Activated T-cell treated with anti-CD3 and anti-CD28 coated beads, Interleukin-2, amount 50 U/mL, for 72 hours (primary cell): ENCODE measurements around the gene KCNIP4. TPM values are rescaled to one million over a fixed set of nuclear protein-coding genes. Genes with fewer than 3 reads are reported as not detected.
"Not testable (repeated sequence)": the region's sequence is repeated elsewhere in the genome, so short reads cannot be mapped to it uniquely, and the experiment has no call there.

Experiments used
- ATAC-seq, 2 donors: fragments of 150-1000 bp; cut with Tn5 transposase; replicated peaks in 1 of 2; 2 replicates each; pipeline ENCODE4 v1.10.0; 2021; ENCODE audit warnings: moderate library complexity in 2 of 2, mild to moderate bottlenecking in 1 of 2
- DNase-seq, 2 donors: peaks; one replicate each; pipeline ENCODE4 v3.0.0; 2021 to 2022; ENCODE audit warnings: mixed read lengths in 1 of 2
- H3K27ac Mint-ChIP-seq: one replicate; pipeline ENCODE4 v1.8.0; 2022; ENCODE audit warnings: mild to moderate bottlenecking, moderate library complexity, mixed read lengths
- H3K27me3 Mint-ChIP-seq: one replicate; pipeline ENCODE4 v1.8.0; 2022; ENCODE audit warnings: low read depth, mixed read lengths
- H3K36me3 Mint-ChIP-seq, 2 donors: one replicate each; pipeline ENCODE4 v1.8.0; 2022; ENCODE audit warnings: mixed read lengths in 2 of 2, mild to moderate bottlenecking in 1 of 2; ENCODE audit not compliant: insufficient read depth in 2 of 2
- H3K4me1 Mint-ChIP-seq: one replicate; pipeline ENCODE4 v1.8.0; 2022; ENCODE audit warnings: low read depth, mixed read lengths
- H3K4me3 Mint-ChIP-seq, 2 donors: one replicate each; pipeline ENCODE4 v1.8.0; 2022; ENCODE audit warnings: mild to moderate bottlenecking in 2 of 2, mixed read lengths in 2 of 2, moderate library complexity in 2 of 2
- H3K9me3 Mint-ChIP-seq, 2 donors: one replicate each; pipeline ENCODE4 v1.8.0; 2022; ENCODE audit warnings: mixed read lengths in 2 of 2
- total RNA-seq, 2 donors: library from RNA; stranded (reverse); gene quantifications; one replicate each; pipeline ENCODE4 v1.2.3, GENCODE V29; 2022

Gene KCNIP4
- total RNA-seq, 2 donors from 2014 or later, result not detected

DNA sequence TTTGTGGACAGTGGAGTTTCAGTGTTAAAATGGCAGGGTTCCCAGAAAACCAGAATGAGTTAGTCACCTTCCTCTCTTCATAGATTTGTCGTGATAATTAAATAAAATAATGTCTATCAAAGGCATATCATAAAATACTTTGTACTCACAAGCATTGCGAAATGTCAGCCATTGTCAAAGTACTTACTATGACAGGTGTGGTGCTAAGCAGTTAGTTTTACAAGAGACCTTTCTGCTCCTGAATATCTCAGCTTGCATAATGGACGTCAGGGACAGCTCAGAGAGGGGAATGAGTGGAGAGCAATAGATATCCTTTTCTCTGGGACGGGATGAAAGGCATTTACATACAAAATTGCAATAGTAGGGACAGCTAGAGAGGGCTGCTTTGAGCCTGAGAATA lies 560.9 kb downstream of the KCNIP4 start:
- Mint-ChIP-seq H3K4me1 (no peaks in the 10 kb centered on the region), H3K36me3 (no peaks in the 10 kb centered on the region), H3K27ac (no peak overlapping the region), H3K9me3 (peaks cover 8% of the 10 kb centered on the region in 2 donors), H3K4me3 (no peak overlapping the region), H3K27me3 (no peaks in the 10 kb centered on the region)
- DNase-seq, result no peak
- ATAC-seq, result no peak

DNA sequence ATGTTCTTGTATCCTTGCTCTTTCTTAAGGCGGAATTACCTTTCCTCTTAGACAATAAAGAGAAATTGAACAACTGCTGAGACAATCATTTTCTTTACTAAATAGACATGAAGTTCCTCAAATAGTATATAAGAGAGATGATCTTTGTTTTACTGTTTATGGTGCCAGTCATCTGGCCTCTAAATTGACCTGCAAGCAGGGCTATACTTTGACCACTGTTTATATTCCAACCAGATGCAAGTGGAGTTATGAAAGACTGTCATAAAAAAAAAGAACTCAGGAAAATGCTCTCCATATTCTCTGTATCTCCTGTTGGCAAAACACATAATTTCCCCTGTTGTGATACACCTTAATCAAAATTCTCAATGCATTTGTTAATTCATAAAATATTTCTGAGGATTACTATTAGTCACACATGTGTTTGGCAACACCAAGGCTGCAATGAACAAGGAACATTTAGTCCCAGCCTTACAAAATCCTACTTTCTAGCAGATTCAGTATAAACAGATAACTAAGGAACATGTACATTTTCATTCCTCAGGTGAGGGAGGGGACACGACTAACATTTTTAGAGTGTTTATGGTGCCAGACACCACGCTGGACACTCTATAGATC lies 562.3 kb downstream of the KCNIP4 start:
- DNase-seq, result no peak
- ATAC-seq, result no peak
- no peaks in the 10 kb centered on the region for H3K36me3 Mint-ChIP-seq
- no peak overlapping the region for H3K27ac Mint-ChIP-seq
- H3K27me3 Mint-ChIP-seq, result no peaks in the 10 kb centered on the region
- peaks cover 2 to 6% of the 10 kb centered on the region in 2 donors for H3K9me3 Mint-ChIP-seq
- H3K4me1 Mint-ChIP-seq, result no peaks in the 10 kb centered on the region
- H3K4me3 Mint-ChIP-seq, result no peak overlapping the region

DNA sequence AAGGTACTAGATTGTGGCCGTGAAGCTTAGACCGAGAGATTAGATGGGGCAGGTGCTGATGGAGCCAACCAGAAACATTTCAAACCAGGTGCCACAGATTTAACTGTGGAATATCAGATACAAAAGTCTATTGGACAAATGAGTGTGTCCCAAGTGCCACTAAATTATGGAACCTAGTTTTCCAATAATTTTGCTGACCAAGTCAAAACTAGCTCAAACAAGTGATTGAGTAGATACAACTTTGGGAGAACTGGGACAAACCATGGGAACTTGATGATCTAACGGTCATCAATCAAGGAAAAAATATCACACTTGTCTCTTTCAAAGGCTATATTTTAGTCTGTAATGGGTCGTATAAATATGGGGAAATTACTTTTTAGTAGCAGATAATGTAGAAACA lies 562.9 kb downstream of the KCNIP4 start:
- peaks cover 2 to 6% of the 10 kb centered on the region in 2 donors for H3K9me3 Mint-ChIP-seq
- H3K36me3 Mint-ChIP-seq, result no peaks in the 10 kb centered on the region
- H3K4me3 Mint-ChIP-seq, result no peak overlapping the region
- H3K27ac Mint-ChIP-seq, result no peak overlapping the region
- H3K4me1 Mint-ChIP-seq, result no peaks in the 10 kb centered on the region
- ATAC-seq (no peak), DNase-seq (no peak)
- H3K27me3 Mint-ChIP-seq, result no peaks in the 10 kb centered on the region

DNA sequence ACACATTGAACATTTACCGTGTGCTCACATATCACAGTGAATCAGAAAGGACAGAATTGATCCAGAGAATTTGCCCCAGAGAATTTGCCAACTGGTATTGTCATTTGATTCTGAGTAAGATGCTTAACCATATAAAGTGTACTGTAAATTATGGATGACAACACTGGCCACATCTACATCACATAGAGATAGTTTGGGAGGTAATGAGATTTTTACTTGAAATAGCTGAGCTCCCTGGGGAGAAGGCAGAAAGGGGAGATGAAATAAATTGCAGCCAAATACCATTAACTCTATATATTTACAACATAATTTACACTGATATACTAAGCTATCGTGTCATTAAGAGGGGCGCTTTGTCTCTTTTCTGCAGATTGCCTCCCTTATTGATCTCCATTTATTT lies 564.0 kb downstream of the KCNIP4 start:
- Mint-ChIP-seq H3K4me3 (no peak overlapping the region), H3K4me1 (no peaks in the 10 kb centered on the region), H3K27ac (no peak overlapping the region), H3K36me3 (no peaks in the 10 kb centered on the region), H3K9me3 (peaks cover 4 to 6% of the 10 kb centered on the region in 2 donors), H3K27me3 (no peaks in the 10 kb centered on the region)
- DNase-seq (no peak), ATAC-seq (no peak)

DNA sequence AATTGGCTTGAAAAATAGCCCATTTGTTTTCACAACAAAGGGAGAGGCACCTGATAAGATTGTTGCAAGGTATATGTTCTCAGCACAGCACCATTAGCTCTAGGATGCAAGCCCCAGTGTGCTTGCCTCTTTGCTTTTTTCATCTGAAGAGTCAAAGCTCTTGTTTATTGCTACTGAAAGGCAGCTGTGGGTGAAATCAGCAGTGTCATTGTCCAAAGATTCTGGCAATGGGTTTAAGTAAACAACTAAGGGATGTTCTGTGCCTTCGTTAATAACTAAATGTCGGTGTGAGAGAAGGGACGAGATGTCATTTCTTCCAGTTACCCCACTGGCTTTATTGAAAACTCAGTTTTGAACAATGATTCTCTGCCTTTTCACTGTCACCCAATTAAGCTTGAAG lies 567.7 kb downstream of the KCNIP4 start:
- Mint-ChIP-seq H3K27ac (no peak overlapping the region), H3K27me3 (no peaks in the 10 kb centered on the region), H3K4me1 (no peaks in the 10 kb centered on the region), H3K36me3 (no peaks in the 10 kb centered on the region), H3K9me3 (peaks cover 10 to 11% of the 10 kb centered on the region in 2 donors), H3K4me3 (no peak overlapping the region)
- DNase-seq (no peak), ATAC-seq (no peak)

DNA sequence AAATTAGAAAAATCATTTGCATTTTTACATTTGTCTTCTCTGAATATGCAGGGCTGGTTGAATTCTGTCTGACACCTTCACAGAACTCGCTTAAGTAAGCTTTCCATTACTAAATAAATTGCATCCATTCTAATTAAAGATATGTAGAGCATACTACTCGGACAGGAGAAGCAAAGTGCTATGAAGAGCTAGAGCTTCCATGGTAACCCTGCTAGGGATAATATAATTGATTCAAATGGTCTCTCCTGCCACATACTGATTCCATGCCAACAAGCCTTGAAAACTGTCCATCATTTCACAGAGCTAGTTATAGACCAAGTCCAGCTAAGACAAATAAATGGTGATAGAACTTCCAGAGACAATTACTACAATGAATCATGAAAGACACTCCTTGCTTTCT lies 571.5 kb downstream of the KCNIP4 start:
- Mint-ChIP-seq H3K9me3 (peaks cover 9 to 12% of the 10 kb centered on the region in 2 donors), H3K36me3 (peaks cover 0 to 2% of the 10 kb centered on the region in 2 donors), H3K4me1 (no peaks in the 10 kb centered on the region), H3K27ac (no peak overlapping the region), H3K27me3 (no peaks in the 10 kb centered on the region), H3K4me3 (no peak overlapping the region)
- DNase-seq (no peak), ATAC-seq (no peak)

DNA sequence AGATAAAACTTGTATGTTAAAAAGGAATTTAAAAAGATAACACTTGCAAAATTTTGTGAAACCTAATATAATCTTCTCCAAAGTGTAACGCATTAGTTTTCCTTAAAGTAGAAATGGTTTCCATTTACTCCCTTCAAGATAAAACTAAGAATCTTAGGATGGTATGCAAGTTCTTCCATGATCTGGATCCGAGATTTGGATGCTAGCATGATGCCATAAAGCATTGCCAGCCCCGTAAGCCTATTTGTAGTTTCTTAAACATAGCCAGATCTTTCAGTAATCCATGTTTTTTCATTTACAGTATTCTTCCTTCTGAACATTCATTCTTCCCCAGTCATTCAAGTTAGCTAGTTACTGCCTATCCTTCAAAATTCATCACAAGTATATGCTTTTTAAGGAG lies 572.4 kb downstream of the KCNIP4 start:
- H3K4me3 Mint-ChIP-seq, result no peak overlapping the region
- peaks cover 0 to 2% of the 10 kb centered on the region in 2 donors for H3K36me3 Mint-ChIP-seq
- no peak overlapping the region for H3K27ac Mint-ChIP-seq
- H3K27me3 Mint-ChIP-seq, result no peaks in the 10 kb centered on the region
- ATAC-seq (no peak), DNase-seq (no peak)
- H3K9me3 Mint-ChIP-seq, result peaks cover 6 to 12% of the 10 kb centered on the region in 2 donors
- no peaks in the 10 kb centered on the region for H3K4me1 Mint-ChIP-seq

DNA sequence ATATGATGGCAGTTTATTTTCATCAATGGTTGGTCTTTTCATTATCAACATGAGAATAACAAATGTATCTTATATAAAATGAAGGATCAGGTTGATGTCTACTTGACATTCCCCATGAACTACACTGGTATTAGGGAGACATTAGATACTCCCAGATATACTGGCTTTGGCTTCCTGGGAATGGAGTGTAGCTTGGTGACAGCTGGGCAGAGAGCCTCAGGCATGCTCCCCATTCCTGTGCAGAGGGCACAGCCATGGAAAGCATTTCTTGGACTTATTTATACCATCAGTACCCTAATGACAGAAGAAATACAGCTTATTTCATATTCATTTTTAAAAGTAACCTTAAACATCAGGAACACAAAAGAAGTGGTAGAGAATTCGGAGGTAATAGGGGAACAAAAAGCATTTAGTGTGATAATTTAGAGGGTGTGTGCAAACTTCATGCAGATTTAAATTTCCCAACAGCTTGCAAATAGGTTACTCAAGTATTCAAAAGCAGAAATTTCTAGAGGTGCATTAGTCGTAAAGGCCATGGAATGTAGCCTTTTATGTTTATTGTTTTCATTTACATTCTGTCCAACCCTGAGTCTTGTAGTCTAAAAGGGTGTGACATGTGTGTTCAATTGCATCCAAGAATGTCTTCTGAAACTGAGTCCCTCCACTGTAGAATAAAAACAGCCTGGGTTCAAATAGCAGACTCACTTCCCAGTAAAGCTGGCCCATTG lies 573.8 kb downstream of the KCNIP4 start:
- no peaks in the 10 kb centered on the region for H3K4me1 Mint-ChIP-seq
- ATAC-seq, result no peak
- no peak for DNase-seq
- H3K4me3 Mint-ChIP-seq, result no peak overlapping the region
- peaks cover 0 to 2% of the 10 kb centered on the region in 2 donors for H3K36me3 Mint-ChIP-seq
- H3K27me3 Mint-ChIP-seq, result no peaks in the 10 kb centered on the region
- peaks cover 8 to 11% of the 10 kb centered on the region in 2 donors for H3K9me3 Mint-ChIP-seq
- no peak overlapping the region for H3K27ac Mint-ChIP-seq

DNA sequence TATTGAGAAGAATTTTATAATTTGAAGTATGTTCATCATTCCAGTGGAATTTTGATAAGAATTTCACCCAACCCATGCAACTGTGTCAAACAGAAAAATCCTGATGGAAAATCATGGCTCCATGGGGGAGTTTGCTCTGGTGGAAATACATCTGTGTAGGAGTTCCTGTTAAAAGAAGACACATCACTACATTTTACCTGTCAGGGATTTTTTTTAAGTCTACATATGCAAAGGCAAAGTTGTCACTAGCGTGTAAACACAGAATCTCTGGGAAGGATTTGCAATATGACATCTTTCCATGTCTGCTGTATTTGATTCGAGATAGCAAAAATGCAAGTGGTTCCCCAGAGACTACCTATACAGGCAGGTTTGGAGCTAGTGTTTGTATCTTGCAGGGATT lies 581.0 kb downstream of the KCNIP4 start:
- Mint-ChIP-seq H3K27me3 (no peaks in the 10 kb centered on the region), H3K9me3 (peaks cover 6 to 7% of the 10 kb centered on the region in 2 donors), H3K36me3 (no peaks in the 10 kb centered on the region), H3K4me3 (no peak overlapping the region), H3K4me1 (no peaks in the 10 kb centered on the region), H3K27ac (no peak overlapping the region)
- DNase-seq (no peak), ATAC-seq (no peak)

DNA sequence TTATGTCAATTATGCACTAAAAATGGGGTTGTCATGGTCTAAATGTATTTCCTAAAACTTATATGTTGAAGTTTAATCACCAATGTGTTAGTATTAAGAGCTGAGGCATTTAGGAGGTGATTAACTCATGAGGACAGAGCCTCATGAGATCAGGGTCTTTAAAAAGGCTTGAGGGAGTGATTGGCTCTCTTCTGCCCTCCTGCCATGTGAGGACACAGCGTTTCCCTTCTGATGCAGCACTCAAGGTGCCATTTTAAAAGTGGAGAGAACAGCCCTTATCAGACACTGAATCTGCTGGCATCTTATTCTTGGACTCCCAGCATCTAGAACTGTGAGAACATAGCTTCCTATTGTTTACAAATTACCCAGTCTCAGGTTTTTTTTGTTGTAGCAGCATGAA lies 581.7 kb downstream of the KCNIP4 start:
- Mint-ChIP-seq H3K4me3 (no peak overlapping the region), H3K27ac (no peak overlapping the region), H3K4me1 (no peaks in the 10 kb centered on the region), H3K27me3 (no peaks in the 10 kb centered on the region), H3K9me3 (peaks cover 6 to 7% of the 10 kb centered on the region in 2 donors), H3K36me3 (no peaks in the 10 kb centered on the region)
- ATAC-seq, result no peak
- no peak for DNase-seq

DNA sequence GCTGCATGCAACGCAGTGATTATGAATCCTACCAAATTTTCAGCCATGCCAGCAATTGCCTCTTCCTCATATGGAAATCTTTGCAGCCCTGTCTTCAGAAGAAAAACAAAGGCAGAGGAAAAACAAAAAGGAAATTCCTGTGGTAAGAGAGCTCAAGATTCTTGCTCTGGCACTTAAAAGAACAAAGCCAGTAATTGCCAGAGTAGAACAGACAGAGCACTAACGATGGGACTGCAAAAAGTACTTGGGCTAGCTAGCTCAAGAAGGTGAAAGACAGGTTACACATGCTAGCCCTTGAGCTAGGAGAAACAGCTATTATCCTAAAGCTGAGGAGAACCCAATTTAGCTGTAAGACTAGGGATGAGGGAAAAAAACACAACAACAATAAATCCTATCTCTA lies 582.3 kb downstream of the KCNIP4 start:
- DNase-seq (no peak), ATAC-seq (no peak)
- Mint-ChIP-seq H3K36me3 (no peaks in the 10 kb centered on the region), H3K27ac (no peak overlapping the region), H3K9me3 (peaks cover 6 to 7% of the 10 kb centered on the region in 2 donors), H3K27me3 (no peaks in the 10 kb centered on the region), H3K4me3 (no peak overlapping the region), H3K4me1 (no peaks in the 10 kb centered on the region)

DNA sequence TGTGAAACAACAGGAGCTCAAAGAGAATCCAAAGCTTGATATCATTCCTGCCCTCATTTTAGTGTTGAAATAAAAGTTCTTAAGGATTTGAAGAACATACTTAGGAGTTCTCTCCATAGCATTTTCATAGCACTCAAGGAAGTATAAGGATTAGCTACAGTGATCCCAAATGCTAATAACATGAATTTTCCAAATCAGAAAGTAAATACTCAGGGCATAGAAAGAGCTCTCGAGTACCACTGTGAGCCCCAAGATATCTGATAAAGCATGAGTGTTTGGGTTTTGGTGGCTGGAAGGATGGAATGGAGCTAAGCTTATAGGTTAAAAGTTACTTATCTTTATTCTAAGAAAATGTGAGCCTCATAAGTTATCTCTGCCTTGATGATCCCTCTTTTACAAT lies 584.9 kb downstream of the KCNIP4 start:
- H3K4me3 Mint-ChIP-seq, result no peak overlapping the region
- H3K4me1 Mint-ChIP-seq, result no peaks in the 10 kb centered on the region
- ATAC-seq, result no peak
- H3K9me3 Mint-ChIP-seq, result peaks cover 4 to 7% of the 10 kb centered on the region in 2 donors
- no peaks in the 10 kb centered on the region for H3K27me3 Mint-ChIP-seq
- no peak for DNase-seq
- H3K27ac Mint-ChIP-seq, result no peak overlapping the region
- H3K36me3 Mint-ChIP-seq, result no peaks in the 10 kb centered on the region

DNA sequence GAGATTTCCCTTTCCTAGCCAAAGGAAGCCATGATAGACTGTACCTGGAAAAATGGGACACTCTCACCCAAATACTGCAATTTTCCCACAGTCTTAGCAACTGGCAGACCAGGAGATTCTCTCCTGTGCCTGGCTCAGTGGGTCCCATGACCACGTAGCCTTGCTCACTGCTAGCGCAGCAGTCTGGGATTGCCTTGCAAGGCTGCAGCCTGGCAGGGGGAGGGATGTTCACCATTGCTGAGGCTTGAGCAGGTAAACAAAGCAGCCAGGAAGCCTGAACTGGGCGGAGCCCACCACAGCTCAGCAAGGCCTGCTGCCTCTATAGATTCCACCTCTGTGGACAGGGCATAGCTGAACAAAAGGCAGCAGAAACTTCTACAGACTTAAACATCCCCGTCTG lies 596.2 kb downstream of the KCNIP4 start:
- peaks cover 13 to 15% of the 10 kb centered on the region in 2 donors for H3K9me3 Mint-ChIP-seq
- H3K27me3 Mint-ChIP-seq, ATAC-seq, H3K4me3 Mint-ChIP-seq, H3K36me3 Mint-ChIP-seq, H3K27ac Mint-ChIP-seq, DNase-seq, H3K4me1 Mint-ChIP-seq: not testable (repeated sequence)

DNA sequence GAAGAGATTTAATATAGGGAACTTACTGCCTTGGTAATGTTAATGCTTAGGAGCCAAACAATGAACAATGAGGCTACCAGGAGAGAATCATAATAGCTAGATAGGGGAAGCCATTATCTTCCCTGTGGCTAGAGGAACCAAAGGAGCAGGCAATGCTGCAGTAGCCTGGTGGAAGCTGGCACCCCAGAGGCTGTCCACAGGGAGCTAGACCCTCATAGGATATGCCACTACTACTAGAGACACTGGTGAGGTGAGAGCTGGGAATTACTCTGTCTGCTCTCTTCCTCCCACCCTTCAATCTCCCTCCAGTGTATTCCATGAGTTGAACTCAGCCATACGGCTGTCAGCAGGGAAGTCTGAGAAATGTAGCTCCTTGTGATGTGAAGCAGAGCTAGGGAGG lies 601.4 kb downstream of the KCNIP4 start:
- DNase-seq, result no peak

More for the DNA sequence above, 601.4 kb downstream of the KCNIP4 start:
- no peaks in the 10 kb centered on the region for H3K27me3 Mint-ChIP-seq
- H3K4me3 Mint-ChIP-seq, result no peak overlapping the region
- H3K4me1 Mint-ChIP-seq, result no peaks in the 10 kb centered on the region
- H3K36me3 Mint-ChIP-seq, result no peaks in the 10 kb centered on the region
- H3K27ac Mint-ChIP-seq, result no peak overlapping the region
- ATAC-seq, result no peak
- H3K9me3 Mint-ChIP-seq, result peaks cover 7 to 9% of the 10 kb centered on the region in 2 donors
